Endothelial cell of umbilical vein (primary cell): ENCODE data around the gene TMEM184B. TPM values are rescaled to one million over a fixed set of nuclear protein-coding genes. Genes with fewer than 3 reads are reported as not detected.

Source experiments
- BruUV-seq: library from RNA; stranded (reverse); fragments of 400-500 nt; replicated peaks from 2 replicates; lab custom pipeline; 2021; lab: Mats Ljungman, UMichigan
- CTCF ChIA-PET: fragments of 300-600, 350-600 bp; sonication (Branson Sonifier 250); formaldehyde crosslinking; loops from one replicate; lab custom pipeline; 2021; ENCODE audit warnings: antibody characterized with exemption, inconsistent platforms; lab: Charles Lee
- POLR2A ChIA-PET: fragments of 300-600, 350-600 bp; sonication (Branson Sonifier 250); formaldehyde crosslinking; loops from one replicate; lab custom pipeline; 2021; ENCODE audit warnings: antibody characterized with exemption, inconsistent platforms; lab: Charles Lee
- DNase-seq: peaks from one replicate; pipeline ENCODE4 v3.0.0-alpha.2; 2011; ENCODE audit warnings: low read depth, low spot score
- FAIRE-seq: peaks from 2 replicates; lab custom pipeline; 2011; peaks lifted over from hg19 to GRCh38; lab: Jason Lieb, UNC
- H2AFZ ChIP-seq: 2 replicates; pipeline ENCODE4 v1.6.0; 2012; ENCODE audit warnings: low read depth, low read length, control low read depth, inconsistent platforms
- H3K27ac ChIP-seq: 2 replicates; pipeline ENCODE4 v1.5.1; 2011; ENCODE audit warnings: low read depth, mild to moderate bottlenecking, control low read depth, low read length, moderate library complexity; ENCODE audit not compliant: insufficient read depth
- H3K27me3 ChIP-seq, 2 experiments: 2 replicates each; pipeline versions ENCODE4 v1.6.0 to v1.6.1; 2011; ENCODE audit warnings: low read length in 2 of 2, mixed read lengths in 1 of 2; ENCODE audit not compliant: control insufficient read depth in 2 of 2, insufficient read depth in 2 of 2
- H3K36me3 ChIP-seq, 2 experiments: 2 replicates in 1 of 2; 3 replicates in 1 of 2; pipeline ENCODE4 v1.5.1; 2011; ENCODE audit warnings: low read length in 2 of 2, mild to moderate bottlenecking in 1 of 2, moderate library complexity in 1 of 2; ENCODE audit not compliant: control insufficient read depth in 2 of 2, insufficient read depth in 2 of 2; ENCODE audit errors: extremely low read depth in 1 of 2
- H3K4me1 ChIP-seq: 3 replicates; pipeline ENCODE4 v1.5.1; 2011; ENCODE audit warnings: mild to moderate bottlenecking, low read length; ENCODE audit not compliant: control insufficient read depth, insufficient read depth; ENCODE audit errors: extremely low read depth
- H3K4me2 ChIP-seq: 2 replicates; pipeline ENCODE4 v1.6.1; 2011; ENCODE audit warnings: low read length, control low read depth, mixed read lengths; ENCODE audit not compliant: insufficient read depth
- H3K4me3 ChIP-seq, 3 experiments: fragments of 200-600 bp in 1 of 3; sonication (generic), shearing (Covaris generic) in 1 of 3; replicated peaks in 1 of 3; 2 replicates each; pipeline ENCODE4 v1.5.1; 2011 to 2016; ENCODE audit warnings: control low read depth in 3 of 3, low read length in 3 of 3, mild to moderate bottlenecking in 2 of 3, inconsistent platforms in 1 of 3, low read depth in 1 of 3, moderate library complexity in 1 of 3; ENCODE audit not compliant: insufficient read depth in 1 of 3
- H3K79me2 ChIP-seq: 2 replicates; pipeline ENCODE4 v1.6.0; 2012; ENCODE audit warnings: low read length, inconsistent platforms; ENCODE audit not compliant: control insufficient read depth, insufficient read depth
- H3K9ac ChIP-seq: replicated peaks from 2 replicates; pipeline ENCODE3; 2011; ENCODE audit warnings: low read length, control low read depth; ENCODE audit not compliant: insufficient read depth; ENCODE audit errors: extremely low read depth
- H3K9me1 ChIP-seq: replicated peaks from 3 replicates; pipeline ENCODE4 v1.6.0; 2011; ENCODE audit warnings: mild to moderate bottlenecking, low read length; ENCODE audit not compliant: control insufficient read depth, insufficient read depth; ENCODE audit errors: extremely low read depth
- H3K9me3 ChIP-seq: replicated peaks from 2 replicates; pipeline ENCODE4 v1.5.1; 2012; ENCODE audit warnings: low read length, inconsistent platforms; ENCODE audit not compliant: control insufficient read depth, insufficient read depth
- H4K20me1 ChIP-seq: replicated peaks from 2 replicates; pipeline ENCODE3; 2011; ENCODE audit warnings: mild to moderate bottlenecking, low read length; ENCODE audit not compliant: control insufficient read depth, insufficient read depth; ENCODE audit errors: extremely low read depth
- CTCF ChIP-seq, 2 donors: IDR thresholded peaks; 1 replicate in 1 of 2; 2 replicates in 1 of 2; pipeline ENCODE4 v1.5.1; 2011; ENCODE audit warnings: low read length in 2 of 2, mild to moderate bottlenecking in 2 of 2, moderate library complexity in 2 of 2, control low read depth in 1 of 2, inconsistent platforms in 1 of 2, low read depth in 1 of 2; ENCODE audit not compliant: insufficient read depth in 1 of 2; ENCODE audit errors: extremely low read depth in 1 of 2
- EZH2 ChIP-seq: IDR thresholded peaks from 2 replicates; pipeline ENCODE4 v1.6.1; 2012; ENCODE audit warnings: borderline replicate concordance, low read depth, mild to moderate bottlenecking, moderate library complexity, low read length, inconsistent platforms; ENCODE audit not compliant: severe bottlenecking
- GATA2 ChIP-seq: IDR thresholded peaks from 2 replicates; pipeline ENCODE4 v1.7.0; 2011; ENCODE audit warnings: low read depth, mild to moderate bottlenecking, moderate library complexity, mixed read lengths, low read length; ENCODE audit not compliant: insufficient read length, insufficient read depth
- JUN ChIP-seq: IDR thresholded peaks from 2 replicates; pipeline ENCODE4 v1.6.1; 2011; ENCODE audit warnings: borderline replicate concordance, low read depth; ENCODE audit not compliant: insufficient read length, insufficient read depth
- MAX ChIP-seq: IDR thresholded peaks from 2 replicates; pipeline ENCODE4 v1.6.1; 2011; ENCODE audit not compliant: insufficient read depth, insufficient read length
- MYC ChIP-seq: IDR thresholded peaks from one replicate; pipeline ENCODE4 v1.6.1; 2011; ENCODE audit warnings: mild to moderate bottlenecking, low read depth, low read length
- POLR2A ChIP-seq: IDR thresholded peaks from 2 replicates; pipeline ENCODE4 v1.6.1; 2012; ENCODE audit warnings: low read depth, mild to moderate bottlenecking, control low read depth, low read length
- POLR2AphosphoS5 ChIP-seq: IDR thresholded peaks from 2 replicates; pipeline ENCODE4 v1.6.1; 2012; ENCODE audit warnings: low read depth, mild to moderate bottlenecking, control low read depth, low read length, moderate library complexity; ENCODE audit not compliant: insufficient read depth
- dilution Hi-C: fragments of 300-500 bp; cut with MboI; formaldehyde crosslinking; loops from one replicate; pipeline ENCODE4 v1.15.0; 2019; ENCODE audit warnings: low sequenced_read_pairs; ENCODE audit not compliant: extremely low pct_ligation_motif_present
- intact Hi-C: fragments of 100-400 bp; cut with micrococcal nuclease; formaldehyde crosslinking; loops from one replicate; pipeline ENCODE4 v1.10.0; 2022
- polyA plus RNA-seq, 4 experiments: library from polyadenylated mRNA; depleted of rRNA in 3 of 4; stranded (reverse) in 3 of 4; unstranded in 1 of 4; fragments of >200 nt; gene quantifications; 2 replicates each; pipeline versions ENCODE4 v1.2.1 to v1.2.3, GENCODE V29; 2011 to 2012; ENCODE audit warnings: missing spikeins in 1 of 4
- total RNA-seq: library from RNA; stranded (reverse); gene quantifications from 2 replicates; pipeline ENCODE4 v1.2.3, GENCODE V29; 2021

TMEM184B gene
- total and polyA plus RNA-seq, 2 donors (not counting 3 experiments of a cell fraction or from before 2014, with no cell fraction given), result 72.5 to 96.6 TPM

DNA sequence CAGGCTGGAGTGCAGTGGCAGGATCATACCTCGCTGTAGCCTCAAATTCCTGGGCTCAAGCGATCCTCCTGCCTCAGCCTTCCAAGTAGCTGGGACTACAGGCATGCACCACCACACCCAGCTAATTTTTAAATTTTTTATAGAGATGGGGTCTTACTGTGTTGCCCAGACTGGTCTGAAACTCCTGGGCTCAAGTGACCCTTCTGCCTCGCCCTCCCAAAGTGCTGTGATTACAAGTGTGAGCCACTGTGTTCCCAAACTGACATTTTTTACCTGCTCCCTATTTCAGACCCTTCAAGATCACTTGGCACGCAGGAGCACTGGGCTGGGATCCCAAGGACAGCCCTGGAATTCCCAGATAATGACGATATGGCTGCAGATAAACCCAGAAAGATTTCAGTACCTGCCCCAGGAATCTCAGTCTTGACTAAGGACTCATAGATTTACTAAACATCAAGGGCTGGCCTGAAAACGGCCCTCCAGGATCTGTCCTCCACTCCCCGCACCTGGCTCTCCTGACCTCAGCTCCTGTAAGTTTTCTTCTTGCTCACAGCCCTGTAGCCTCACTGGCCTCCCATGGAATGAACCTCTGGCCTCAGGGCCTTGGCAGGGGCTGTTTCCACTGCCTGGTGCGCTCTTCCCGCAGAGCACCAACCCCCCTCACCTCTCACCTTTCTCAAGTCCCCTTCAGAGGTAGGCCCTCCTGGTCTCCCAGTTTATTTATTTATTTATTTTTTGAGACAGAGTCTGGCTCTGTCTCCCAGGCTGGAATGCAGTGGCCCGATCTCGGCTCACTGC, 48.0 kb upstream of the TMEM184B start:
- dilution Hi-C loops (no loop called here), intact Hi-C loops (no loop called here)
- TF ChIP-seq MAX (no peak), MYC (no peak), CTCF (IDR thresholded peaks at IDR 0.05; ENCODE audit: extremely low read depth in 1 of 2, insufficient read depth in 1 of 2, low read depth in 1 of 2, low read length in 2 of 2) (no peak), POLR2AphosphoS5 (no peak), JUN (no peak), POLR2A (no peak), EZH2 (no peak), GATA2 (no peak)
- Histone ChIP-seq H3K36me3 (no peaks in the 10 kb centered on the region), H3K79me2 (peaks cover 12% of the 10 kb centered on the region), H3K4me2 (no peak overlapping the region), H3K27ac (no peak overlapping the region), H3K4me3 (no peak overlapping the region), H4K20me1 (no peaks in the 10 kb centered on the region), H3K9me1 (no peaks in the 10 kb centered on the region), H3K9me3 (no peaks in the 10 kb centered on the region), H3K9ac (no peak overlapping the region), H3K4me1 (peaks cover 15% of the 10 kb centered on the region), H2AFZ (no peak overlapping the region), H3K27me3 (no peaks in the 10 kb centered on the region)
- FAIRE-seq, result no peak
- no peak for DNase-seq
- CTCF ChIA-PET, result no interaction called here
- POLR2A ChIA-PET, result no interaction called here
- BruUV-seq, result no TSS peak
